ENCODE measurements around the gene ASH1L.

DNA sequence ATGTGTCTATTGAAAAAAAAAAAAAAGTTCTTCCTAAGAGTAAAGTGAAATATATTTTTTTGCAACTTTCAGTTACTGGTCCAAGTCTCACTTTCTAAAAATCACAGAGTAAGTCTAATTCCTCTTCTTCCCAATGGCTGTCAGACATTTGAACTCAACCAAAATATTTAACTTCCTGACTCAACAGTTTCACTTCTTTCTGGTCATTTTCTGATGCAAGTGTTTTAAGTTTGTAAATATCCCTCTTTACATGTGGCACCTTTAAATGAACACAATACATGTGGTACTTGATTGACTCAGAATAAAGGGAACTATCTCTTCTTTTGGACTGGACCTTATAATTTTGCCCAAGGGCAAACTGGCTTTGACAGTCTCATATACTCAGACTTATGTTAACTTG, 76.7 kb downstream of the ASH1L start:
- TF ChIP-seq POLR2A (IDR thresholded peaks at IDR 0.05; ENCODE audit: low read depth, low read length) (no peak), POLR2AphosphoS5 (IDR thresholded peaks at IDR 0.05; ENCODE audit: low read depth, low read length) (no peak), POU2F2 (IDR thresholded peaks at IDR 0.05; ENCODE audit: low read depth, low read length) (no peak), TAF1 (IDR thresholded peaks at IDR 0.05; ENCODE audit: low read depth, low read length) (no peak), SPI1 (IDR thresholded peaks at IDR 0.05; ENCODE audit: low read depth, low read length) (peak; percentile 63), PAX5 (IDR thresholded peaks at IDR 0.05; ENCODE audit: insufficient read depth, low read length, severe bottlenecking) (no peak)

All from GM12891 (cell line).